ENCODE data around the gene GOLGA8S.
"Not testable (repeated sequence)": the region's sequence is repeated elsewhere in the genome, so short reads cannot be mapped to it uniquely, and the experiment has no call there.

GRCh38 chr15:23305921-23306320 is 48.6 kb upstream of the GOLGA8S start:
- TF ChIP-seq POLR2A, CTCF (IDR thresholded peaks at IDR 0.05): not testable (repeated sequence)
